Activated naive CD4-positive, alpha-beta T cell treated with anti-CD3 and anti-CD28 coated beads for 36 hours (primary cell): ENCODE measurements around the gene PYCR2. TPM values are rescaled to one million over a fixed set of nuclear protein-coding genes. Genes with fewer than 3 reads are reported as not detected.

Source experiments
- CTCF ChIA-PET: fragments of 350-600 bp; sonication (Branson Sonifier 250); formaldehyde crosslinking; loops from one replicate; lab custom pipeline; 2021; ENCODE audit warnings: antibody characterized with exemption; lab: Charles Lee
- DNase-seq: peaks from one replicate; pipeline ENCODE4 v3.0.0-alpha.2; 2020
- H3K27ac Mint-ChIP-seq: one replicate; pipeline ENCODE4 v1.8.0; 2021; ENCODE audit warnings: mild to moderate bottlenecking, mixed read lengths
- H3K27me3 Mint-ChIP-seq: one replicate; pipeline ENCODE4 v1.8.0; 2021; ENCODE audit warnings: low read depth, mixed read lengths
- H3K36me3 Mint-ChIP-seq: one replicate; pipeline ENCODE4 v1.8.0; 2021; ENCODE audit warnings: low read depth, mixed read lengths
- H3K4me1 Mint-ChIP-seq: one replicate; pipeline ENCODE4 v1.8.0; 2021; ENCODE audit warnings: low read depth, mixed read lengths
- H3K4me3 Mint-ChIP-seq: one replicate; pipeline ENCODE4 v1.8.0; 2021; ENCODE audit warnings: mild to moderate bottlenecking, moderate library complexity, mixed read lengths
- H3K9me3 Mint-ChIP-seq: one replicate; pipeline ENCODE4 v1.8.0; 2021; ENCODE audit warnings: mixed read lengths
- intact Hi-C: fragments of 100-400 bp; cut with micrococcal nuclease; formaldehyde crosslinking; loops from one replicate; pipeline ENCODE4 v1.15.1; 2023
- total RNA-seq, 2 experiments: library from RNA; stranded (reverse); gene quantifications; one replicate each; pipeline ENCODE4 v1.2.3, GENCODE V29; 2021

PYCR2 gene
- total RNA-seq, 2 experiments from 2014 or later, result 143 to 149 TPM

DNA sequence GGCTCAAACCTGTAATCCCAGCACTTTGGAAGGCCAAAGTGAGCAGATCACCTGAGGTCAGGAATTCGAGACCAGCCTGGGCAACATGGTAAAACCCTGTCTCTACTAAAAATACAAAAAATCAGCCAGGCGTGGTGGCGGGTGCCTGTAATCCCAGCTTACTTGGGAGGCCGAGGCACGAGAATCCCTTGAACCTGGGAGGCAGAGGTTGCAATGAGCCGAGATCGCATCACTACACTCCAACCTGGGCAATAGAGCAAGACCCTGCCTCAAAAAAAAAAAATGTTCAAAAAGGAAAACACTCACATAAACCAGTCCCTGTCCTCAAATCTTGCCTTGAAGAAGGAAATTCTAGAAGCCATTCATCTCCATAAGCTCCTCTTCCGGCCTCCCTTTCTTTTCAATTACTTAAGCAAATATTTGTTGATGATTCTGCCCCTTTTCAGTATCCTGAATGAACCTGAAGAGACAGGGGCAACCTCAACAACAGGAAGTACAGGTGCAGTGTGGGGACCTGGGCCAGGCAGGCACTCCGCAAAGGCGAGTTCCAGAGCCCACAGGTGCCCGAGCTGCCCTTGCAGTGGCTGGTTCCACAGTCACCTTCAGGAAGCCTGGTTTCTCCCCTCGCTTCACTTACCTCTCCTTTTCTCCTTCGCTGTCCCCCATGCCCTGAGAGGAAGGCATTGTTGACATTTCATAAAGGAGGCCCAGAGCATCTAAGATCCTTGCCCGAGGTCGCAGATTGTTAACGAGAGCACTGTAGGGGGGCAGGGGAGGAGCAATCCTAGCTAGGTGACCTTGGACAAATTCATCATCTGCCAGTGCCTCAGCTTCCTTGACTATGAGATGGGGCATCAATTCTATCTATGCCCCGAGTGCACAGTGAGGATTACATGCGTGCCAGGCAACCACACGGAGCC lies 26.2 kb downstream of the PYCR2 start:
- Mint-ChIP-seq H3K9me3 (no peaks in the 10 kb centered on the region), H3K4me1 (peaks cover 41% of the 10 kb centered on the region), H3K27ac (peak overlapping the region; percentile 92), H3K27me3 (no peaks in the 10 kb centered on the region), H3K4me3 (peak overlapping the region; percentile 15), H3K36me3 (no peaks in the 10 kb centered on the region)
- intact Hi-C loops, result loop anchor here (1.0 to 5.0 kb wide), 7 partner anchors 17 to 1276 kb away; partner anchors contain the start of genes PYCR2, SDE2 and SRP9
- DNase-seq, result peak; percentile 31
- CTCF ChIA-PET, result interaction anchor here (0.7 to 4.8 kb wide), 9 partner anchors 11 to 425 kb away, joined by 3 to 22 read pairs (median 4); partner anchors contain the start of genes SRP9 and TMEM63A

DNA sequence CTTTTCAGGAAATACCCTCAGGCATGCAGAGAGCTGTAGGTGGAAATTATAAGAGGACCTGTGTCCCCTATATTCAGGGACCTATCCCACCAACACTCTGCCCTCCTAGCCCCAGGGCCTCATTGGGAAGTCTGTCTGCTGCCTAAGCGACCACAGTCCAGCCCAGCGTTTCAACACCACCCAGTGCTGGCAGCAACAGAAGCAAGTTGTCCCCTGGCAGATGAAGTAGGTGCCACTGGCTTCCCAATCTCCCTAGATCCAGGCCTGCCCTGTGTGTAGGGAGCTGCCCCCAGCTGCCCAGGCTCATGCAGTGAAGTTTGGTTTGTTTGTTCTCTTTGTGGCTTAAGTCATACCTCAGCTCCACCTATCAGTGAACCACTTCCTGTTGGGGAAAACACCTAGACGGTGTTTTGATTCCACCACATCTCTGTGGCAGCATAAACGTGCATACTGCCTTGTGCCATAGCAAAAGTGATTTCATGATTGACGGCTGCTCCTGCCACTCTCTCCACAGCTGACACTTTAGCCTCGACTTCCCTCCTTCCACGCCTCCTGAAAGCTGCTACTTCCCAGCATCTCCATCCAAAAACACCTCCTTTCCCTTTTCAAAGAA lies 27.0 kb downstream of the PYCR2 start:
- H3K4me3 Mint-ChIP-seq, result peak overlapping the region; percentile 54
- peak overlapping the region; percentile 92 for H3K27ac Mint-ChIP-seq
- intact Hi-C loops, result loop anchor here (1.0 to 5.0 kb wide), 7 partner anchors 16 to 1275 kb away; partner anchors contain the start of genes PYCR2, SDE2 and SRP9
- H3K4me1 Mint-ChIP-seq, result peaks cover 41% of the 10 kb centered on the region
- peak; percentile 87 for DNase-seq
- H3K36me3 Mint-ChIP-seq, result no peaks in the 10 kb centered on the region
- no peaks in the 10 kb centered on the region for H3K9me3 Mint-ChIP-seq
- CTCF ChIA-PET, result interaction anchor here (1.3 to 4.8 kb wide), 7 partner anchors 12 to 119 kb away, joined by 3 to 22 read pairs (median 5); partner anchors contain the start of genes SRP9 and TMEM63A
- no peaks in the 10 kb centered on the region for H3K27me3 Mint-ChIP-seq

DNA sequence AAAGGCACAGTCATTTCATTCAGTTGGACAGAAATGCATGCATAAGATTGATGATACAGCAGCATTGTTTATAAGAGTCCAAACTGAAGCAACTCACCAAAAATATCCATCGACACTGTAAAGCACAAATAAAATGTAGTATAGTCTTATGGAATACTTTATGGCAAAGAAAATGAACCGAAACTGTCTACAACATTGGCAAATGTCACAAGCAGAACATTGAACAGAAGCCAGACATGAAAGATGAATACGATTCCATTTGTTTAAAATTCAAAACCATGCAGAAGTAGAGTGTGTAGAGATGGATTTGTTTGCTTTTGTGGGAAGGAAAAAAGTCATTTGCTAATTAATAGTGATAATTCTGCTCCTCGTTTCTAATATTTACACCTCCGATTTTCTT lies 27.6 kb downstream of the PYCR2 start:
- Mint-ChIP-seq H3K9me3 (no peaks in the 10 kb centered on the region), H3K4me1 (peaks cover 41% of the 10 kb centered on the region), H3K27me3 (no peaks in the 10 kb centered on the region), H3K4me3 (peak overlapping the region; percentile 54), H3K27ac (peak overlapping the region; percentile 92), H3K36me3 (no peaks in the 10 kb centered on the region)
- DNase-seq, result no peak
- intact Hi-C loops, result loop anchor here (5.0 kb wide), 2 partner anchors 49 to 1274 kb away; no protein-coding TSS in a partner anchor
- CTCF ChIA-PET, result interaction anchor here (1.3 to 4.8 kb wide), 6 partner anchors 13 to 119 kb away, joined by 4 to 22 read pairs (median 5); partner anchors contain the start of genes SRP9 and TMEM63A

DNA sequence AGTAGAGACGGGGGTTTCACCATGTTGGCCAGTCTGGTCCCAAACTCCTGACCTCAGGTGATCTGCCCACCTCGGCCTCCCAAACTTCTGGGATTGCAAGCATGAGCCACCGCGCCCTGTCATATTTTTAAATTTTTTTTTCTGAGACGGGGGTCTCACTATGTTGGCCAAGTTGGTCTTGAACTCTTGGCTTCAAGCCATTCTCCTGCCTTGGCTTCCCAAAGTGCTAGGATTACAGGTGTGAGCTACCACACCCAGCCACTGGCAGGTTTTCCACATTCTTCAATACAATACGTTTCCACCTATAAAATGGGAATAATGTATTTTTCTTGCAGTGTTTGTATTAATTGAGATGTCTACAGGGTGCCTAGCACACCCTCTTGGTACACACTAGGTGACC lies 31.7 kb downstream of the PYCR2 start:
- H3K27me3 Mint-ChIP-seq, result no peaks in the 10 kb centered on the region
- H3K9me3 Mint-ChIP-seq, result no peaks in the 10 kb centered on the region
- H3K36me3 Mint-ChIP-seq, result no peaks in the 10 kb centered on the region
- no peak overlapping the region for H3K27ac Mint-ChIP-seq
- intact Hi-C loops, result no loop called here
- H3K4me3 Mint-ChIP-seq, result no peak overlapping the region
- CTCF ChIA-PET, result interaction anchor here (0.6 to 1.2 kb wide), 2 partner anchors 9 to 73 kb away, joined by 3 to 6 read pairs; no protein-coding TSS in a partner anchor
- peaks cover 23% of the 10 kb centered on the region for H3K4me1 Mint-ChIP-seq
- no peak for DNase-seq

DNA sequence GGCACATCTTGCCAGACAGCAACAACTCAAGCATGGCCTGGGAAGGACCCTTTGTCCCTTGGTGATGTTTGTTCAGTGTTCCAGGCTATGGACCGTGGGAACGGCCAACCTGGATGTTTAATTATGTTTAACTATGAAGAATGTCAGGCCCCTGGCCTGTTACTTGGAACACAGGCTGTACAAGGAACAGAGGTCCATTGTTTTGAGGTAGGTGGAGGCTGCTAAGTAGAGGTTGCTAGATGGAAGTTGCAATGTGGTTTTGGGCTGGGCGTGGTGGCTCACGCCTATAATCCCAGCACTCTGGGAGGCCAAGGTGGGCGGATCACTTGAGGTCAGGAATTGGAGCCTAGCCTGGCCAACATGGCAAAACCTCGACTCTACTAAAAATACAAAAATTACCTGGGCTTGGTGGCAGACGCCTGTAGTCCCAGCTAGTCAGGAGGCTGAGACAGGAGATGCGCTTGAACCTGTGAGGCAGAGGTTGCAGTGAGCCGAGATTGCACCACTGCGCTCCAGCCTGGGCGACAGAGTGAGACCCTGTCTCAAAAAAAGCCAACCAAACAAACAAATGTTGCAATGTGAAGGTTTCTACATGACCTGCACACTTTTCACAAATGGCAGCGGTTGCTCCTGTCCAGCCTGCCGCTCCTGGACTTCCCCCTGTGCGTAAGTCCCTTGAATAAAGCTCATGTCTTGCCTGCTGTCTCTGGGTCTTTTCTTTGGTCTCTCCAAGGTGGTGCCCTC lies 32.6 kb downstream of the PYCR2 start:
- Mint-ChIP-seq H3K27me3 (no peaks in the 10 kb centered on the region), H3K27ac (no peak overlapping the region), H3K4me3 (no peak overlapping the region)

DNA sequence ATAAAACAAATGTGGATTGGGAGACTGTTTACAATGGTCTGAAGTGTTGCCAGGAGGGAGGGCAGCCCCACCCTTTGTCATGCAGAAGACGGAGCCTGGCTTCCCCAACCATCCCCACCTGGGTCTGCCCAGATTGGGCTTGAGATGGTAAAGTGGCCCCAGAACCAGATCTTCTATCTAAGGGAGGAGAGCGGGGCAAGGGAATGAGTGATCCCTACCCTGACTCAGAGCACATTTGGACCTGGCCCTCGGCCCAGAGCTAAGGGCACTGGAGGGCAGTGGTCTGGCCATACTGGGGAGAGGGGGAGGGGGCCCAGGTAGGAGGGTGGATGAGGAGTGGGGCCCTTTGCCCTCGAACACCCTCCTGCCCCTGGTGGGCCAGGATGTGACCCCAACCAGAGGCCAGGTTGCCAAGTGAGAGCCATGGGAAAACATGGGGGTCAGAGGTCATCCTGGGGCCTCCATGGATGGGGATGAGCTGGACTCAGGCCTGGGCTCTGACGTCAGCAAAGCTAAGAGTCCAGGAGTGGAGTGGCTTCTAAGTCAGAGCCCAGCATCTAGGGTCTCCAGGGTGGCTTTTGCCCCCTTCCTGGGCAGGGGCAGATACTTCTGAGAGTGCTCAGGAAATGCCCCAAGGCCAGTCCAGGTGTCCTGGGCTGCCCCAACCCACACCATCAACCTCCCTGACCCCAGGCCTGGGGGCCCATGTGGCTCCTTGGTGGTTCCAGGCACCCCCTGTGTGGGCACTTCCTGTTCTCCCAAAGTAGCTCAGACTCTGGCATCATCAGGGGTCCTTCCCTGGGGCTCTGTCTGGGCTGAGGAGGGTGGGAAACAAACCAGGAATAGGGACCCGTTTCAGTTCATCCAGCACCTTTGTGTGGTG lies 33.5 kb downstream of the PYCR2 start:
- intact Hi-C loops, result no loop called here
- Mint-ChIP-seq H3K4me3 (no peak overlapping the region), H3K4me1 (peaks cover 8% of the 10 kb centered on the region), H3K36me3 (no peaks in the 10 kb centered on the region), H3K27ac (no peak overlapping the region), H3K27me3 (no peaks in the 10 kb centered on the region), H3K9me3 (no peaks in the 10 kb centered on the region)
- CTCF ChIA-PET, result interaction anchor here (1.2 kb wide), 1 partner anchor 12 kb away, joined by 4 read pairs; no protein-coding TSS in a partner anchor
- no peak for DNase-seq

More for the DNA sequence above, 32.6 kb downstream of the PYCR2 start:
- H3K4me1 Mint-ChIP-seq, result peaks cover 14% of the 10 kb centered on the region
- H3K9me3 Mint-ChIP-seq, result no peaks in the 10 kb centered on the region
- no peaks in the 10 kb centered on the region for H3K36me3 Mint-ChIP-seq
- no peak for DNase-seq
- CTCF ChIA-PET, result interaction anchor here (1.2 kb wide), 1 partner anchor 8 kb away, joined by 3 read pairs; no protein-coding TSS in a partner anchor
- intact Hi-C loops, result no loop called here

DNA sequence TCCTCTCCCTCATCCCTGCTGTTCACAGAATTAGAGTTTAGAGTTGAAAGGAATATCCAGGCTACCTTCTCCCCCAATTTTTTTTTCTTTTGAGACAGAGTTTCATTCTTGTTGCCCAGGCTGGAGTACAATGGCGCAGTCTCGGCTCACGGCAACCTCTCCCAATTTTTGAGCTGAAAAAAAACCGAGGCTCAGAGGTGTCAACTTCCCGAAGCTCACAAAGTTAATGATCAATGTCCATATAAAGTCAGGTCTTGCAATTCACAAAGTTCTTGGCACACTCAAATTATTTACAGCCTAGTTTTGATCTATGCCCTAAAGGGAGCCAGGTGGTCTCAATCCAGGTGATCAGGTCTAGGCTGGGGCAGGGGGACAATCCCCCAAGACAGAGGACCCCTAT lies 34.3 kb downstream of the PYCR2 start:
- Mint-ChIP-seq H3K27me3 (no peaks in the 10 kb centered on the region), H3K9me3 (no peaks in the 10 kb centered on the region), H3K36me3 (no peaks in the 10 kb centered on the region), H3K4me3 (no peak overlapping the region), H3K27ac (no peak overlapping the region), H3K4me1 (peaks cover 8% of the 10 kb centered on the region)
- CTCF ChIA-PET, result interaction anchor here (0.7 to 1.2 kb wide), 3 partner anchors 12 to 415 kb away, joined by 3 to 4 read pairs (median 4); no protein-coding TSS in a partner anchor
- DNase-seq, result no peak
- intact Hi-C loops, result no loop called here

DNA sequence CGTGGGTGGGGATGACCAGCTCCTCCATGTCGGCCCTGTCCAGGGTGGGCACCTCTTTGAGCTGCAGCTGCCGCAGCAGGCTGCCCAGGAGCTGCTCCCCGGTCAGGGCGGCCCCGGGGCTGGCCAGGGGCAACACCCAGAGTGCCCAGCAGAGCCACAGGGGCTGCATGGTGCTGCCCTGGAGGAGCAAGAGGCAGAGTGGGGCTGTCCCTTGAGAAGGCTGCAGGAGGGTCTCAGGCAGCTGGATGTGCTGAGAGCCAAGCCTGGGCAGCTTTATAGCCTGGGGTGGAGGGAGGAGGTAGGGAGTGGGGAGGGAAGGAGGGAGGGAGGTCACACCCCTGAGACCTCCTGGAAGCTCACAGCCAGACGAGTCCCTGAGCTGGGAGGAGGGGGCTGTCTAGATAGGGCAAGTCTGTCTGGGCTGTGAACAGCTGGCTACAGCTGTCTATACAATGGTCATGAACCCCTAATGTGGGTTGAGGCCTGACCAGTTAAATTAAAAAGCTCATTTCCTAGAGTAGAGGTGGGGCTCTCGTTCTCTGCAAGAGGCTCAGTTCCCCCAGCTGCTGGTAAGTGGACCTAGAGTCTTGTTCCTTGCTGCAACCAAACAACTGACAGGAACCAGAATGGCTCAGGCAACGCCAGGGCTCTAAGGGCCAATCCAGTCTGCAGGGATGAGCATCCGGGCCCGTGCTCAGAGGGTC lies 35.0 kb downstream of the PYCR2 start, which contains the start of gene LEFTY1:
Gene LEFTY1 (minus strand): TSS at position 249 of the 704 bp plus-strand sequence. CDS start 80 bp downstream, at position 169.
- H3K27me3 Mint-ChIP-seq, result no peaks in the 10 kb centered on the region
- no peak within 1 kb of the TSS for H3K27ac Mint-ChIP-seq
- intact Hi-C loops, result no loop called here
- H3K9me3 Mint-ChIP-seq, result no peaks in the 10 kb centered on the region
- no peak within 1 kb of the TSS for H3K4me3 Mint-ChIP-seq
- H3K4me1 Mint-ChIP-seq, result peaks cover 8% of the 10 kb centered on the region
- DNase-seq, result no peak
- CTCF ChIA-PET, result interaction anchor here (0.7 to 1.2 kb wide), 3 partner anchors 11 to 415 kb away, joined by 3 to 4 read pairs (median 4); no protein-coding TSS in a partner anchor
- no peaks in the 10 kb centered on the region for H3K36me3 Mint-ChIP-seq

DNA sequence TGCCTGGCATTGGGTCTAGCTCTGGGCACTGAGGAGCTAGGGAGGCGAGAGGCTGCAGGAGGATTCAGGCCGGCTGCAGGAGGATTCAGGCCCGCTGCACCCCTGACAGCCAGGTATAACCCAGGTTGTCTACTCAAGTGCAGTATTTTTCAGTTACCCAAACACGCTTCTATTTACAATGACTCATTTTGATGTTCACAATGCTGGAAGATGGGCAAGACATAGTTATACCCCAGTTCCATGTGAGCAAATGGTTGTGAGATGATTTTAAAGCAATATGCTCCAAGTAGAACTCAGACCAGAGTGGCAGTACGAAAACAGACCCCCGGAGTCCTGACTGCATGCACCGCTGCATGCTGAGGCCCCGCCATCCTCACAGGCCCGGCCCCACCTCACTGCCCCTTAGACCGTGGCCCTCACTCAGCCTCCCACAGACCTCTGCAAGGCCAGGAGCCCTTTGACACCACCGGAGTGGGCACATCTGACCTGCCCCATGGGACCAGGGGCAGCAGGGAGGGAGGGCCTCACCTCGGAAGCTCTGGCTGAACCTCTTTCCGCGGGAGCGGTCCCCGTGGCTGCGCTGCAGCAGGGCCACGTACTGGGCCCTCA lies 35.7 kb downstream of the PYCR2 start:
- intact Hi-C loops, result no loop called here
- DNase-seq, result no peak
- CTCF ChIA-PET, result no interaction called here
- H3K9me3 Mint-ChIP-seq, result no peaks in the 10 kb centered on the region
- no peaks in the 10 kb centered on the region for H3K36me3 Mint-ChIP-seq
- peaks cover 13% of the 10 kb centered on the region for H3K4me1 Mint-ChIP-seq
- H3K27ac Mint-ChIP-seq, result no peak overlapping the region
- no peak overlapping the region for H3K4me3 Mint-ChIP-seq
- no peaks in the 10 kb centered on the region for H3K27me3 Mint-ChIP-seq
